GM18870 (cell line): ENCODE measurements around the gene ARFGEF3.
"Not testable (repeated sequence)": the region's sequence is repeated elsewhere in the genome, so short reads cannot be mapped to it uniquely, and the experiment has no call there.

ENCODE experiments used
- ATAC-seq: cut with Tn5 transposase; IDR thresholded peaks from one replicate; pipeline ENCODE4 v1.9.1; 2021; ENCODE audit warnings: moderate library complexity; ENCODE audit not compliant: unreplicated experiment

The ARFGEF3 gene

DNA sequence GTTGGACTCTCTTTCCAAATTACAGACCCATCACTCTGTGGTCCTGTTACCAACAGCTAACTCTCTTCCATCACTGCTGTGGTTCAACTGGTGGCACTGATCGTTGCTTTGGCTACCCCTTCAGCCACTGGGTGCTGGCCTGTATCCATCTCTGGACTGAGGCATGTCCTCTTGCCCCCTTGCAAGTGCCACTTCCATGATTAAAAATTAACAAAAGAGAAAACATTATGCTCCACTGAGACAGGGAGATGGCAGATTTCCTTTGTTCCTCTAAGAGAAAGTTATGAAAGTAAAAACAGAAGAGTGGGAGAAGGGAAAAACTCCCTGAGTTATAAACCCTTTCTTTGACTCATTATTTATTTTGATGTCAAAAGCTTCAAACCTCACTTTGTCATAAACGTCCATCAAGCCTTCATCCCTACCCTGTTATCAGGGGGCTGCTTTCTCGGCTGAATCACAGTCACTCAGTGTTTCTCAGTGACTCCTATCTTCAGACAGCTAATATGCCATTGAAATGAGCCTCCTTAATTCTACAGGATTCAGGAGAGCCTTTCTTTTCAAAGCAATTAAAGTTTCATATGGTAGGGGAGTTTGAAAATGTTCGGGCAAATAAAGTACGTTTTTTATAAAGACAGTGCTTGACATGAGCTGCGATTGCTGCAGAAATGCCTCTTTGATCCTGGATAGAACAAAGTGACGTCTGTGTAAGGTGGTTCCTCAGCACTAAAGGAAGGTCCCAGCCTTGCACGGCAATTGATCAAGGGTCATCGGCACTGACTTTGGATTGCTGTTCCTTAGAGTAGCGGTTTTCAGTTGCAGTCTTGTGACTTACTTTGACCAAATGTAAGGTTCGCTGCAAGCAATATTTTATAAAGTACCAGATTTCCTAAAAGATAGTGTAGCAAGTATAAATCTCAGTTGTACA lies 106.5 kb downstream of the ARFGEF3 start:
- no peak for ATAC-seq

DNA sequence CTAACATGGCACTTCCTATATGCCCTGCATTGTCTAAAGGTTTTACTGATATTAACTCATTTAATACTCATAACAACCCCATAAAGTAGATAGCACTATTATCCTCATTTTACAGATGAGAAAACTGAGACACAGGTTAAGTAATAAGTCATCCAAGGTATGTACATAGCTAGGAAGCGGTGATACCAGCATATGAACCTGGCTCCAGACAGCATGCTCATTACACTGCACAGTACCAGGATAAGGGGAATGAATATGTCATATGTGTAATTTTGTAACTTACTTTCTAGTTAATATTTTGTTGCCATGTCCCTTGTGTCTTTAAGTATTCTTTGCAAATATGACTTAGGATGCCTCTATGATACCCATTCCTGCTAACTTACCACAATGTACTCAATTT lies 109.7 kb downstream of the ARFGEF3 start:
- ATAC-seq, result no peak

DNA sequence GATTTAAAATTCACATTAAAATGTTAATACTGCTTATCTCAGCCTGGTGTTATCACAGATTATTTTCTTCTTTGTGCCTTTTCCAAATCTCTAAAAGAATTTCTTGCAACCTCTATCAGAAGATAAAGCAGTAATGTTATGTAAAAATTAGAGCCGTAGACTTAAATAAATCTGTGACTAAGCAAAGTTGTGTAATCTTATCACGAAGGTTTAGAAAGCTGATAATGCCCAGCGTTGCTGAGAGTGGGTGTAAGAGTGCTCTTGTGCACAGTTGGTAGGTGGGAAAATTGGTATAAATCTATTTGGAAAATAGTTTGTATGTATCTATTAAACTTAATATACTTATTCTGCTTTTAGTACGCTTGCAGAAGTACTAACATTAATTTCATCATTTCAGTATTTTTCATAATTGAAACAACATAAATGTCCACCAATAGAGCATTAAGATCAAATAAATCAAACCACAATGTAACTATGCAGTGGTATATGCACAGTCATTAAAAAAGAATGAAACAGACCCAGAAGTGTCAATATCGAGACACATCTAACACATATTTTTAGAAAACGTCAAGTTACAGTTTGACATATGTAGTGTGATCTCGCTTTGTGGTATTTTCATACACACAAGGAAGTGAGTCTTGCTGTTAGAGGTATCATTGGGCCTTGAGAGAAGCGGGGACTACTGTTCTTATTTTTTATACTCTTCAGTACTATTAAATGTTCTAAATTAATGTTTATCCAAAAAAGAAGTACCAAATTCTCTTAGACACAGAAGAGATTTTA lies 111.0 kb downstream of the ARFGEF3 start:
- ATAC-seq, result no peak

DNA sequence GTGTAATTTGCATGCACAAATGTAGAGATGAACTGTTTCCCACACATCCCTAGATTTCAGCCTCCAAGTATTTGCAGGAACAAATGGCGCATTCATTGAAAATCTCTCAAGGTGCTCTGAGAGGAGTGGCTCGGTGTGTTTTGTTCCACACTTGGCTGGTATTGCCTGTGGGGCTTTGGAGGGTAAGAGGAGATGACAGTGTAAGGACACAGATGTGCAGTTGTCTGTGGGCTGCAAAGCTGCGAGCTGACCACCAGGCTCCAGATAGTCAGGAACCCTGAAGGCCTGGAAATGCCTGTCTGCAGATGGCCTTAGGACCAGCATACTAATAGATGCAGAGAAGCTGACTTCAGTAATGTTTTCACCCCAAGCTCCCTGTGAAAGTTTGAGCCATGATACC lies 114.2 kb downstream of the ARFGEF3 start:
- ATAC-seq, result no peak

DNA sequence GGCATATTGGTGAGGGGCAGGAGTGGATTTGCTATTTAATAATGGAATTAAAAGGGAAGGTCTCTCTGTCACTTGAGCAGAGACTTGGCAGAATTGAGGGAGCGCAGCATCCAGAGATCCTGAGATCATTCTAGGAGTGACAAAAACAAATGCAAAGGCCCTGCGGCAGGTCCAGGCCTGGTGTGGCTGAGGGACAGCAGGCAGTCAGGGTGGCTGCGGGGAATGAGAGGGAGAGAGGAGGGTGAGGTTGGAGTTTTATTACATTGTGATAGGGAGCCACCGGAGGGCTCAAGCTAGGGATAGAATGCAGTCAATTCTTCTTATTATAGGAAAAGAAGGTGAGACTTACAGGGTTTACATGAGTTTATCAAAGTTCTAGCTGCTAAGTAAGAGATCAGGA lies 116.1 kb downstream of the ARFGEF3 start:
- ATAC-seq, result no peak

DNA sequence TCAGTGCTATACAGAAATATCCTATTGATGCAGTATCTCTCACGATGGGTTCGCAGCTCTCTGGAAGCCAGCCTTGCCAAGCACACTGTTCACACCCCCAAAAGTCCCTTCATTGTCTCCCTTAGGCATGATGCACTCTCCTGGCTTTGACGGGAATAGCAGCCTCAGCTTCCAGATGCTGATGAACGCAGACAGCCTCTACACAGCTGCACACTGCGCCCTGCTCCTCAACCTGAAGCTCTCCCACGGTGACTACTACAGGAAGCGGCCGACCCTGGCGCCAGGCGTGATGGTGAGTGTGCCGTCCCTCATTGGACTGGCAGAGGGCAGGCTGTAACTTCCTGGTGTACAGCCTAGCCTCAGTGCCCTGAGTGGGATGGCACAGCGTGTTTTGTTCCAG lies 116.6 kb downstream of the ARFGEF3 start:
- no peak for ATAC-seq

DNA sequence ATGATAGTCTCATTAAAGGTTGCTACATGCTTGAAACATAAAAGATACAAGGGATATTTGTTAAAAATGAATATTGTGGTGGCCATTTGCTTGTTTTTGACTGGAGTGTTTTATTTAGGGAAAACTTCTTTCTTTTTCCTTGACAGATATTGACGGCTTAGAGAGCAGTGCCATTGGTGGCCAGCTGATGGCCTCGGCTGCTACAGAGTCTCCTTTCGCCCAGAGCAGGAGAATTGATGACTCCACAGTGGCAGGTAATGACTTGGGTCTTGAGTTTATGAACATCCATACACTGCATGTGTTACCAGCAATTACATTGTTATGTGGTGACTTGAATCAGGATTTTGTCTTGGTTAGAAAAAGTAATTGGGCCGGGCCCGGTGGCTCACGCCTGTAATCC lies 124.1 kb downstream of the ARFGEF3 start:
- ATAC-seq, result no peak

DNA sequence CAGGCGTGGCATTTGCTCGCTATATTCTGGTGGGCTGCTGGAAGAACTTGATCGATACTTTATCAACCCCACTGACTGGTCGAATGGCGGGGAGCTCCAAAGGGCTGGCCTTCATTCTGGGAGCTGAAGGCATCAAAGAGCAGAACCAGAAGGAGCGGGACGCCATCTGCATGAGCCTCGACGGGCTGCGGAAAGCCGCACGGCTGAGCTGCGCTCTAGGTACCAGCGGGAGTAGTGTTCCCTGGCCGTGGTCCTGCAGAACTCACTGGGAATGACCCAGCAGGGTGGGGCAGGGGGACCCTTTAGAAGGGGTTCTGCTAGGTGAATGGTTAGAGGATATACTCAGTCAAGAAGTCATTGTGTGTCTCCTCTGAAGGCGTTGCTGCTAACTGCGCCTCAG lies 125.0 kb downstream of the ARFGEF3 start:
- no peak for ATAC-seq

DNA sequence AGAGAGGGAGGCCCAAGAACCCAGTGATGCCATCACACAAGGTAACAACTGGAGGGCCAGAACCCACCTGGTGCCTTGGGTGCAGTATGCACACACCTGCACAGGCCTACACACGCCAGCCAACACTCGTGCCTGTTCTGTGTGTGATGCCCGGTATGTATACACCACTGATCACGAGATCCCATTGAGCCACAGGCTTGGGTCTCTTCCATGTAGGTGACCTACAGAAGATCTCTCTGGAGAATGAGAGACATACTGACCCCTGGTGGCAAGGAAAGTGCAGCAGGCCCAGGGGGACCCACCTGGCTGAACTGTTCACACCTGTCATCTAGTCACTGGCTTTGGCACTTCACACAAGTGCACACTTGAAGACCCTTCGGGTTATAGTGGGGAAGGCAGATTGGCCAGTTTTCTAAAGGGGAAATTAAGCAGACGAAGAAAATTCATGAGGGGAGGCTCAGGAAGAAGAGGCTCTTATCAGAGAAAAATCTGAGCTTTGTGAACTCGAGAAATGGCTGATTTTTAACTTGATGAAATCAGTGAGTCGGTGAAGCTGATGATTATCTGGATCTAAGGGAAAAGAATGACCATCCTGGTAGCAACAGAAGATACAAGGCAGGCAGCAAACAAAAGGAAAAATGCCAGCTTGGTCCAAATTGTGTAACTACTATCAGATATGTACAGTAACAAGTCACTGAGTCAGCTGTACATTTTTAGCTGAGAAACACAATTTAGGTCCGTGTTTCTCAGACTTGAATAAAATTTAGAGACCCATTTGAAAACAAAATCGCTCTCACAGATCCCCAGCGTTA lies 125.6 kb downstream of the ARFGEF3 start:
- ATAC-seq, result no peak

DNA sequence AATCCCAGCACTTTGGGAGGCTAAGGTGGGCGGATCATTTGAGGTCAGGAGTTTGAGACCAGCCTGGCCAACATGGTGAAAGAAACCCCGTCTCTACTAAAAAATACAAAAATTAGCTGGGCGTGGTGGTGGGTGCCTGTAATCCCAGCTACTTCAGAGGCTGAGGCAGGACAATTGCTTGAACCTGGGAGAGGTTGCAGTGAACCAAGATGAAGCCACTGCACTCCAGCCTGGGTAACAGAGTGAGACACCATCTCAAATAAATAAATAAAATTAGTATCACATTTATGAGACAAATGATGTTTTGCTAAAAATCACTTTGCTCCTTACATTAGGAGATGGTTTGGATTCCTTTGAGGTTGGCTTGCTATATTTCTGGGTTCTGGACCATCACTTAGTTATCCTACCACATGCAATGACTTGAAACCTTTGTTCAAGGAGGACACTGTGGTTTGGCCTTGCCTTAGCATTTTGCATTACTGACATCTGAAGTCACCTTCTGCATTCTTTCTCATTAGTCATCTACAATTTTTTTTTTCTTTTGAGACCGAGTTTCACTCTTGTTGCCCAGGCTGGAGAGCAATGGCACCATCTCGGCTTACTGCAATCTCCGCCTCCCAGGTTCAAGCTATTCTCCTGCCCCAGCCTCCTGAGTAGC lies 126.8 kb downstream of the ARFGEF3 start:
- not testable (repeated sequence) for ATAC-seq

DNA sequence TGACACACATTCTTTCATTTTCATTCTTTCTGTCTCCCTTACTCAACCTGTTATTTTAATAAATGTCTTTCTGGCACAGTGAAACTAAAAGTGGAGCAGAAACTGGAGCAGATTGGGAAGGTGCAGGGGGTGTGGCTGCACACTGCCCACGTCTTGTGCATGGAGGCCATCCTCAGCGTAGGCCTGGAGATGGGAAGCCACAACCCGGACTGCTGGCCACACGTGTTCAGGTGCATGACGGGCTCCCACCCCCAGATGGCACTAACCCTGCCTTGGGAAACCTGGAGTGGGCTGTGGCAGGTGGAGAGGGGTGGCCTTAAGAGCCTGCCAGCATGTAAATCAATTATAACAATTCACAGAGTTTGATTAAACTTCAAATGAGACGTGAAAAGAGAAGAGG lies 128.0 kb downstream of the ARFGEF3 start:
- ATAC-seq, result no peak

DNA sequence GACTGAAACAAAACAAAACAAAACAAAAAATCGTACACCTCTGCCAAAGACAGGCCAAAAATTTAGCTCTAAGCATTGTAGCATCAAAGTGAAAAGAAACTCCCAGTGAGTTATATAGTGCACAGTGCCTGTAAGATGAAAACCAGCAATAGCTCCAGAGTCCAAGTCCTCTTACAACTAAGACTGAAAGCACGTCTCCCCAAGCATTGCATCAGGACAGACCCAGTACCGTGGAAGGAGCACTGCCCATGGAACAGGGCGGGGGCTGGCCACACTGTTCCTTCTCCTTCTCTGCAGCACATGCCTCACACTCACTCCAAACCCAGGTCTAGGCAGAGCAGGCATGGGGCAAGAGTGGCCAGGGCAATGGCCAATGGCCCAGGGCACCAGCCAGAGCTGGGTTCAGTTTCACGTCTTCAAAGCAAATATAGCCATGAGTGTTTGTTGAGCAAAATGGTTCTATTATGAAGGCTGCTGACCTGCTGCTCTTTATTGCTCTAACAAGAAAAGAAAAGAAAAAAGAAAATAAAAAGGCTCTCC lies 128.8 kb downstream of the ARFGEF3 start:
- no peak for ATAC-seq

DNA sequence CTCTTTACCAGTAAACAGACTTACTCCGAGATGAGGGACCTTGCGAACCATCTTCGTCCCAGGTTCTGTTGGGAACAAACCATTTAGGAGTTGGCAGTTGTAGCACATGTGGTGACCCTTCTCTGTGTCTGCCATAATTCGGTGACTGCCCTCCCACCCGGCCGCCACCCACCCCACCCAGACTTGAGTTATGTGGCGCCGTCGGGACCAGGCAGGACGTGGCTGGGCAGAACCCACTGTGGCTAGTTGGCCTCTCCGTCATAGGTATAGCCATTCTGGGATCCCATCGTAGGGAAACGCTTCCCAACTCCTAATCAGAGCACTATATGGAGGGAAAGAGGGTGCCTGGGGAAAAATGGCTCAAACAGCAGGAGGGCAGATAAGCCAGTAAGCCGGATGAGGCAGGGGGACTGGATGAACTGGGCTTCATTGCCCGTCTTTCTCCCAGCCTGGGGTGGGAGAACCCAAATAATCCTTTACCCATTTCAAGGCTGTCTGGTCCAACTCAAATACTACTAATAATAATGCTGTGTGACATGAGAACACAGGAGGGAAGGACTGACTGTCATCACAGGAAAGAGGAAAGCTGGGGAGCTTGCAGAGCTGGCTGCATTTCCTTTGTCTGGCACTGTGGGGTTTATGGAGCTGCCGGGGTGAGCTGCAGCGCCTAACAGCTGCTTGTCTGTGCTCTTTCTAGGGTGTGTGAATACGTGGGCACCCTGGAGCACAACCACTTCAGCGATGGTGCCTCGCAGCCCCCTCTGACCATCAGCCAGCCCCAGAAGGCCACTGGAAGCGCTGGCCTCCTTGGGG lies 129.5 kb downstream of the ARFGEF3 start:
- ATAC-seq, result no peak

DNA sequence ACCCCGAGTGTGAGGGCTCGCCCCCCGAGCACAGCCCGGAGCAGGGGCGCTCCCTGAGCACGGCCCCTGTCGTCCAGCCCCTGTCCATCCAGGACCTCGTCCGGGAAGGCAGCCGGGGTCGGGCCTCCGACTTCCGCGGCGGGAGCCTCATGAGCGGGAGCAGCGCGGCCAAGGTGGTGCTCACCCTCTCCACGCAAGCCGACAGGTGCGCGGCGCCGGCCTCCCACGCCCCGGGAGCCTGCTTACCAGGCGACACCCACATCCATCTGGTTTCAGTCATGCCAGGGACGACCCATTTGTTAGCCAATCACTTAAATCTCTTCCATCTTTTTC lies 130.1 kb downstream of the ARFGEF3 start:
- ATAC-seq, result no peak

DNA sequence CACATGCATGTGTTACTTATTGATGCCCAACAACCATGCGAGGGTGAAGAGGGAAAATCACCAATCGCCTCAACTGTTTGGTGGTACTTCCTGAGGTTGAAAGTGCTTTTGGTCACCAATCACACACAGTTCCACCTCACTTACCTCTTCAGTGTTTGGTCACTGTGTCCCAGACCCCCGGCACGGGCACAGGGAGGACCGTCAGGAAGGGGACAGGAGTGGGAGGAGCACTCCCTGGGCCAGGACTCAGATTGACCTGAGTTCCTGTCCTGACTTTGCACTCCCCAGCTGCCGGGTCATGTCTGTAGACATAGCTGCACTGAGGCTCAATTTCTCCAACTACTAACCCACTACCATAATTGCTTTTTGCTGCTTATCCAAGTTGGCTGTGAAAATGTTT lies 130.7 kb downstream of the ARFGEF3 start:
- no peak for ATAC-seq

DNA sequence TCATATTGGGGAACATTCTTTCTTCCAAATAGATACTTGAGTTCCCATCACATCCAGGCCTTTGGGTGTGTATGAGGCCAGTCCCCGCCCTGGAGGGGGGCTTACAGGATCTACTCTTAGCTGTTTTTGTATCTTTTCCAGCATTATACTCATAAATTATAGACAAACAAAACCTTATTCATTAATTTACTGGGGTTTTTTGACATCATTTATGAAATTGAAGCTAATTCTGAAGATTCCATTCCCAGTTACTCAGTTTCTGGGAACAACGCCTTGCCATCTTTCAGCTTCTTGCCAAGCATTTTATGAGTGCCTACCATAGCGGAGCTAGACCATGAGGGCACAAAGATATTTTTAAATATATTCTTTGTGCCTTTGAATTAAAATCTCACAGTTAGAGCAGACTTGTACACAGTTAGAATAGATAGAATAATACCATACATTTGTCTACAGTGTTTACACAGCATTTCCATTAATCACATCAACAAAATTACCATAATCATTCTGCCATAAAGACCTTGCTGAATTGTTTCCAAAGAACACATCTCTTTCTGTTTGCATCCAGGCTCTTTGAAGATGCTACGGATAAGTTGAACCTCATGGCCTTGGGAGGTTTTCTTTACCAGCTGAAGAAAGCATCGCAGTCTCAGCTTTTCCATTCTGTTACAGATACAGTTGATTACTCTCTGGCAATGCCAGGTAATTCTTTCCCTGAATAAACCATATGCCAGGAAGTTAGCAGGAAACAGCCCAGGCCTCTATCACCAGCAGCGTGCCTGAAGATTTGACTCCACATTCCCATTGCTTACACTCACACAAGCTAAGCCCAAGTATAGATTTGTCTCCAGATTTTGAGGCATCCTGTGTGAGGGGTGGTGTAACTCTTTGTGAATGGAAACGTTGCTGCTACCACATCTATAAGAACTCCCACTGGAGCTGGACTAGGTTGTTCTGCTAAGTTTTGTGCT lies 132.0 kb downstream of the ARFGEF3 start:
- no peak for ATAC-seq

DNA sequence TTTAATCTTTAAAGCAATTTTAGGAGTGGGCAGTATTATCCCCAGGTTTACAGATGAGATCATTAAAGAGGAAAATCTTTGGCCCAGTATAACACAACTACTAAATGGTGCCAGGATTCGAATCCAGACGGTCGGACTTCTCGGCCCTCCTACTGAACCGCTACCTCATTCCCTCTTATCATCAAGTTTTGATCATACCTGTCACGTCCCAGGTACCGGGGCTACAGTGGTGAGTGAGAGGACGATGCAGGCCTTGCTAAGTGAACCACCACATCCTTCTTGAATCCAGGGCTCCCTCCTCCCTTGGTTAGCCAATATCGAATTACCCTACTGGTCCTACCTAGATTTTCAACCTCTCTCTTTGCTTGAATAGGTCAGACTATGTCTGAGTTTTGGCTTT lies 134.6 kb downstream of the ARFGEF3 start:
- no peak for ATAC-seq

DNA sequence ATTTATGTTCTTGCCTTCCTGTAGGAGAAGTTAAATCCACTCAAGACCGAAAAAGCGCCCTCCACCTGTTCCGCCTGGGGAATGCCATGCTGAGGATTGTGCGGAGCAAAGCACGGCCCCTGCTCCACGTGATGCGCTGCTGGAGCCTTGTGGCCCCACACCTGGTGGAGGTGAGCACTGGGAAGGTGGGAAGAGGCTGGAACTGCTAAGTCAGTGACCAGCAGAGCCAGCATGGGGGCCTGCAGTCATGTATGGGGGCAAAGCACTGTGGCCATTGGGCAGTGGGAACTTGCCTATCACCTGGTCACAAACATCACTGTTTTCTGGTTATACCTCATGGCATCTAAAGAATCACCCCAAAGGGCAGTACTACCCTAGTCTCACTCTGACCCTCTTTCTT lies 135.0 kb downstream of the ARFGEF3 start:
- ATAC-seq, result no peak
